K562 treated with DMSO at 1 percent for 4 hours (cell line): ENCODE measurements around the gene GYPC. TPM values are rescaled to one million over a fixed set of nuclear protein-coding genes. Genes with fewer than 3 reads are reported as not detected.

Experiments
- total RNA-seq: library from RNA; unstranded; fragments of 300-600 nt; gene quantifications from 2 replicates; pipeline ENCODE4 v1.2.3, GENCODE V29; 2022; ENCODE audit not compliant: insufficient read depth

The GYPC gene, protein sequence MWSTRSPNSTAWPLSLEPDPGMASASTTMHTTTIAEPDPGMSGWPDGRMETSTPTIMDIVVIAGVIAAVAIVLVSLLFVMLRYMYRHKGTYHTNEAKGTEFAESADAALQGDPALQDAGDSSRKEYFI
- 303 and 316 TPM in 2 replicates for total RNA-seq

DNA sequence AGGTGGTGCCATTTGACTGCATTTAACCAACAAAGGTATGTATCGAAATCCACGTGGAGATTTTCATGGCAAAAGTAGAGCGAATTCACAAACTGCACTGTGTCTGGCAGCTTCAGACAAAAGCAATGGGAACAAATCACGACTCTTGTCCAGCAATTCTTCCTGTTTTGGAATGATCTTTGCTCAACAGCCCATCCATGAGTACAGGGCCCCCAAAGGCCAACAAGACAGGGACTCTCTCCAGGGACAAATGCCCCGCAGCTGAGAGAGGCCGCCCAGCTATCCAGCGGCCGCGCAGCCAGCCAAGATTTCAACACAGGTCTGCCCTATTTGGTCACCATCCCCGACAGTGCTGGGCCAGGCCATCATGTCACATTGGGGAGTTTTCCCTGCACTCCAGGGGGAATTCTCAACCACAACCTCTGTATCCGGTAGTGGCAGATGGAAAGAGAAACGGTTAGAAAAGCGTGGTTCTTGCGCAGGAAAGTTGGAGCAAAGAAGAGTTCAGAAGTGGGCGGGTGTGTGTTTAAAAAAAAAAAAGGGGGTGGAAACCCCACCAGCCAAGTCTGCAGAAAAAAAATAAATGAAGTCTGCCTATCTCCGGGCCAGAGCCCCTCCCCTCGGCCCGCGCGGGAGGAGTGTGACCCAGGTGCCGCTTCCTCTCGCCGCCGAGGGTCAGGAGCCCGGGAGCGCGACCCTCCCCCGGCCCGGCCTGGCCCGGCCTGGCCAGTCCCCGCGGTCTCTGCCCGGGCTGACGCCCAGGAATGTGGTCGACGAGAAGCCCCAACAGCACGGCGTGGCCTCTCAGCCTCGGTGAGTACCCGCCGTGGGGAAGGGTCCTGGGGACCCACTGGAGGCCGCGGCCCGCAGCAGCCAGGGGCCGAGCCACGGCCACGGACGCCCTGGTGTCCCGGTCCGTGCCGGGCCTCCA lies at the start of gene GYPC:
GYPC (plus strand) TSS at position 659 of the 931 bp plus-strand sequence; CDS start at position 765, 106 bp downstream.

Other genes with a start within 250 kb of the GYPC start
- not detected in 2 replicates for gene TEX51, start 242.7 kb downstream of the GYPC start, total RNA-seq